ENCODE data around the gene IQCF6. TPM values are rescaled to one million over a fixed set of nuclear protein-coding genes. Genes with fewer than 3 reads are reported as not detected.

IQCF6 gene
- total RNA-seq, 1 experiment from 2014 or later = not detected

DNA sequence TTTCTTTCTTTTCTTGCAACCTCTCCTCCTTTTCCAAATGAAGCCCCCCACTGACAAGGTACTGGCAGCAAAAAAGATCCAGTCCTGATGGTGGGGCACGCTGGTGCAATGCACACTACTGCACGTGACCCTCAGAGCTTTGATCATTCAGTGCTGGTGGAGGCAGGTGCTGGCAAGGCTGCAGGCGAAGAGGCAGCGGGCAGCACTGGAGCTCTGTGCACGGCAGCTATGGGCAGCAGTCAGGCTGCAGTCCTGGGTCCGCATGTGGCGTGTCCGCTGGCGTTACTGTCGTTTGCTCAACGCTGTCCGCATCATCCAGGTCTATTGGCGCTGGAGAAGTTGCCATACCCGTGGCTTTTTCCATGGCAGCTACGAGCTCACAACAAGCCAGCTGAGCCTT is 40.1 kb upstream of the IQCF6 start:
- ChIA-PET POLR2A (ENCODE audit: unreplicated experiment) (no interaction called here), CTCF (no interaction called here)
- H3K36me3 ChIP-seq (ENCODE audit: low read depth) = no peaks in the 10 kb centered on the region

DNA sequence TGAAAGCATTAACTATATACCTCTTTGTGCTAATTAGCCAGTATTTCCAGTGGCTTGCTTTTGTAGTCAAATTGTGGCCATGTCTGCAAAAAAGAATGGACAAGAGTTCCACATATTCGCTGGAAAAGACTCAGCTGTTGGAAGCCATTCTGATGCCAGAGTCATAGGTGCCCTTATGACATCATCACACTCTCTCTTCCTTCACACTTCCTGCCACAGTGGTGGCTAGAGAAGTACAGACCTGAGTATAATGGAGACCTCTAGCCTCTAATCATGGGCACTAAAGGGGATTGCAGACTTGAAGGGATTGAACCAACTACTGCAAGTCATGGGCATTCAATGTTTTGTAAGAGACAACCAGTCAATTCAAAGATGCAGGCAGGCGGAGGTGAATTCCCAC is 38.3 kb upstream of the IQCF6 start:
- DNase-seq = no peak
- CTCF ChIA-PET = no interaction called here
- no TSS peak for BruUV-seq (replicated peaks)

More for the DNA sequence above, 40.1 kb upstream of the IQCF6 start:
- DNase-seq = no peak
- BruUV-seq (replicated peaks) = no TSS peak
- Histone ChIP-seq H3K9me2 (ENCODE audit: insufficient read depth) (no peaks in the 10 kb centered on the region), H3K9me3 (ENCODE audit: insufficient read depth, low read depth) (no peaks in the 10 kb centered on the region), H3K79me2 (ENCODE audit: low read depth) (no peaks in the 10 kb centered on the region), H2AFZ (no peak overlapping the region), H3K4me3 (no peak overlapping the region), H3K27ac (no peak overlapping the region), H3K4me1 (replicated peaks; ENCODE audit: insufficient read depth) (no peaks in the 10 kb centered on the region), H3K27me3 (ENCODE audit: insufficient read depth, low read depth) (peaks cover 14% of the 10 kb centered on the region; the same call in 1 of the 2 replicates), H3K4me2 (no peak overlapping the region), H4K20me1 (ENCODE audit: insufficient read depth) (no peaks in the 10 kb centered on the region), H3F3A (ENCODE audit: insufficient read depth, low read depth) (no peaks in the 10 kb centered on the region)
- TF ChIP-seq EZH2 (IDR thresholded peaks at IDR 0.05; ENCODE audit: low read depth) = no peak
- TF ChIP-seq, protein P1, sequence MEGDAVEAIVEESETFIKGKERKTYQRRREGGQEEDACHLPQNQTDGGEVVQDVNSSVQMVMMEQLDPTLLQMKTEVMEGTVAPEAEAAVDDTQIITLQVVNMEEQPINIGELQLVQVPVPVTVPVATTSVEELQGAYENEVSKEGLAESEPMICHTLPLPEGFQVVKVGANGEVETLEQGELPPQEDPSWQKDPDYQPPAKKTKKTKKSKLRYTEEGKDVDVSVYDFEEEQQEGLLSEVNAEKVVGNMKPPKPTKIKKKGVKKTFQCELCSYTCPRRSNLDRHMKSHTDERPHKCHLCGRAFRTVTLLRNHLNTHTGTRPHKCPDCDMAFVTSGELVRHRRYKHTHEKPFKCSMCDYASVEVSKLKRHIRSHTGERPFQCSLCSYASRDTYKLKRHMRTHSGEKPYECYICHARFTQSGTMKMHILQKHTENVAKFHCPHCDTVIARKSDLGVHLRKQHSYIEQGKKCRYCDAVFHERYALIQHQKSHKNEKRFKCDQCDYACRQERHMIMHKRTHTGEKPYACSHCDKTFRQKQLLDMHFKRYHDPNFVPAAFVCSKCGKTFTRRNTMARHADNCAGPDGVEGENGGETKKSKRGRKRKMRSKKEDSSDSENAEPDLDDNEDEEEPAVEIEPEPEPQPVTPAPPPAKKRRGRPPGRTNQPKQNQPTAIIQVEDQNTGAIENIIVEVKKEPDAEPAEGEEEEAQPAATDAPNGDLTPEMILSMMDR (conservative IDR thresholded peaks at IDR 0.05) = no peak
- intact Hi-C loops (cut with micrococcal nuclease; ENCODE audit: unreplicated experiment) = no loop called here

DNA sequence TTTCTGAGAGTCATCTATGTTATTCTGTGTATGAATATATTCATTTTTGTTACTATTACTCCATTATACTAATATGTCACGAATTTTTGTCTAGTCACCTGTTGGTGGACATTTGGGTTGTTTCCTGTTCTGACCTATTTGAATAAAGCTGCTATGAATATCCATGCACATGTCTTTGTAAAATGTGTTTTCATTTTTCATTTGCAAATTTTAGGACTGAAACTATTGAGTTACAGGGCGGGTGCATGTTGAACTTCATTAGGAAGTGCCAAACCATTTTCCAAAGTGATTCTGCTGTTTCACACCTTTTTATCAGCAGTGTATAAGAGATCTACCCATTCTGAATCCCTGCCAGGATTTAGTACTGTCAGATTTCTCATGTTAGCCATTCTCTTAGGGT is 37.7 kb upstream of the IQCF6 start:
- H3K9me2 ChIP-seq (ENCODE audit: insufficient read depth) = no peaks in the 10 kb centered on the region
- no TSS peak for BruUV-seq (replicated peaks)
- ChIA-PET CTCF (no interaction called here), POLR2A (ENCODE audit: unreplicated experiment) (no interaction called here)
- H3K4me3 ChIP-seq = no peak overlapping the region
- H3K27me3 ChIP-seq (ENCODE audit: insufficient read depth, low read depth) = peaks cover 11% of the 10 kb centered on the region; the same call in 1 of the 2 replicates
- H3K4me2 ChIP-seq = no peak overlapping the region
- H2AFZ ChIP-seq = no peak overlapping the region
- intact Hi-C loops (cut with micrococcal nuclease; ENCODE audit: unreplicated experiment) = no loop called here
- H3K4me1 ChIP-seq (replicated peaks; ENCODE audit: insufficient read depth) = no peaks in the 10 kb centered on the region
- H3K9me3 ChIP-seq (ENCODE audit: insufficient read depth, low read depth) = no peaks in the 10 kb centered on the region
- no peak overlapping the region for H3K27ac ChIP-seq
- no peaks in the 10 kb centered on the region for H3K79me2 ChIP-seq (ENCODE audit: low read depth)
- DNase-seq = no peak
- no peaks in the 10 kb centered on the region for H3F3A ChIP-seq (ENCODE audit: insufficient read depth, low read depth)
- H4K20me1 ChIP-seq (ENCODE audit: insufficient read depth) = no peaks in the 10 kb centered on the region
- no peaks in the 10 kb centered on the region for H3K36me3 ChIP-seq (ENCODE audit: low read depth)
- TF ChIP-seq EZH2 (IDR thresholded peaks at IDR 0.05; ENCODE audit: low read depth) = no peak
- TF ChIP-seq, protein P1 (conservative IDR thresholded peaks at IDR 0.05) = no peak

More for the DNA sequence above, 38.3 kb upstream of the IQCF6 start:
- intact Hi-C loops (cut with micrococcal nuclease; ENCODE audit: unreplicated experiment) = no loop called here
- TF ChIP-seq, protein P1 (conservative IDR thresholded peaks at IDR 0.05) = no peak
- no peak for TF ChIP-seq EZH2 (IDR thresholded peaks at IDR 0.05; ENCODE audit: low read depth)
- Histone ChIP-seq H3K79me2 (ENCODE audit: low read depth) (no peaks in the 10 kb centered on the region), H3K27ac (no peak overlapping the region), H3K4me3 (no peak overlapping the region), H4K20me1 (ENCODE audit: insufficient read depth) (no peaks in the 10 kb centered on the region), H3F3A (ENCODE audit: insufficient read depth, low read depth) (no peaks in the 10 kb centered on the region), H2AFZ (no peak overlapping the region), H3K4me2 (no peak overlapping the region), H3K4me1 (replicated peaks; ENCODE audit: insufficient read depth) (no peaks in the 10 kb centered on the region), H3K9me2 (ENCODE audit: insufficient read depth) (no peaks in the 10 kb centered on the region), H3K27me3 (ENCODE audit: insufficient read depth, low read depth) (peaks cover 12% of the 10 kb centered on the region; the same call in 1 of the 2 replicates), H3K9me3 (ENCODE audit: insufficient read depth, low read depth) (no peaks in the 10 kb centered on the region), H3K36me3 (ENCODE audit: low read depth) (no peaks in the 10 kb centered on the region)
- POLR2A ChIA-PET (ENCODE audit: unreplicated experiment) = no interaction called here

All from PC-9 (cell line).